CD14-positive monocyte (primary cell): Measurements from ENCODE around the gene FAF1. TPM values are rescaled to one million over a fixed set of nuclear protein-coding genes. Genes with fewer than 3 reads are reported as not detected.

Experiments
- DNase-seq, 3 donors: peaks; one replicate each; pipeline ENCODE4 v3.0.0-alpha.2; 2011 to 2022
- H2AFZ ChIP-seq: 2 replicates; pipeline ENCODE4 v1.6.0; 2012; ENCODE audit warnings: mild to moderate bottlenecking, low read depth, low read length, inconsistent platforms; ENCODE audit not compliant: insufficient read depth, poor library complexity, severe bottlenecking
- H3K27ac ChIP-seq, 2 donors: 1 replicate in 1 of 2; 2 replicates in 1 of 2; pipeline ENCODE4 v1.5.1; 2012 to 2013; ENCODE audit warnings: low read length in 2 of 2, control low read depth in 1 of 2, inconsistent platforms in 1 of 2, low read depth in 1 of 2, mild to moderate bottlenecking in 1 of 2
- H3K27me3 ChIP-seq, 2 donors: one replicate each; pipeline versions ENCODE4 v1.6.0 to v1.6.1; 2011 to 2013; ENCODE audit warnings: low read length in 2 of 2; ENCODE audit not compliant: control insufficient read depth in 2 of 2, insufficient read depth in 2 of 2
- H3K36me3 ChIP-seq, 2 donors: replicated peaks in 1 of 2; 1 replicate in 1 of 2; 2 replicates in 1 of 2; pipeline versions ENCODE4 v1.5.1 to v1.6.1; 2012 to 2013; ENCODE audit warnings: low read length in 2 of 2, control low read depth in 1 of 2, inconsistent platforms in 1 of 2, mild to moderate bottlenecking in 1 of 2; ENCODE audit not compliant: insufficient read depth in 2 of 2, control insufficient read depth in 1 of 2
- H3K4me1 ChIP-seq, 2 donors: 1 replicate in 1 of 2; 2 replicates in 1 of 2; pipeline versions ENCODE4 v1.5.1 to v1.6.1; 2012 to 2013; ENCODE audit warnings: low read length in 2 of 2, control low read depth in 1 of 2, inconsistent platforms in 1 of 2, mild to moderate bottlenecking in 1 of 2, moderate library complexity in 1 of 2; ENCODE audit not compliant: insufficient read depth in 2 of 2, control insufficient read depth in 1 of 2
- H3K4me2 ChIP-seq: replicated peaks from 2 replicates; pipeline ENCODE3; 2012; ENCODE audit warnings: low read length, moderate library complexity, mild to moderate bottlenecking; ENCODE audit not compliant: poor library complexity, severe bottlenecking; ENCODE audit errors: extremely low read depth
- H3K4me3 ChIP-seq, 3 experiments: fragments of 200-600 bp in 1 of 3; sonication (generic) in 1 of 3; replicated peaks in 1 of 3; 1 replicate in 2 of 3; 2 replicates in 1 of 3; pipeline ENCODE4 v1.5.1; 2011 to 2013; ENCODE audit warnings: low read length in 3 of 3, mild to moderate bottlenecking in 3 of 3, control low read depth in 2 of 3, low read depth in 2 of 3, inconsistent platforms in 1 of 3, moderate library complexity in 1 of 3
- H3K79me2 ChIP-seq: 2 replicates; pipeline ENCODE4 v1.6.0; 2012; ENCODE audit warnings: mild to moderate bottlenecking, control low read depth, inconsistent platforms, low read length, moderate library complexity; ENCODE audit not compliant: insufficient read depth
- H3K9ac ChIP-seq: 2 replicates; pipeline ENCODE4 v1.6.0; 2017; ENCODE audit warnings: low read length, mild to moderate bottlenecking; ENCODE audit not compliant: insufficient read depth, poor library complexity, severe bottlenecking
- H3K9me3 ChIP-seq, 2 donors: replicated peaks in 1 of 2; 1 replicate in 1 of 2; 2 replicates in 1 of 2; pipeline versions ENCODE4 v1.5.1 to v1.6.1; 2012 to 2013; ENCODE audit warnings: low read length in 2 of 2, control low read depth in 1 of 2; ENCODE audit not compliant: control insufficient read depth in 1 of 2, insufficient read depth in 1 of 2
- H4K20me1 ChIP-seq: 2 replicates; pipeline ENCODE4 v1.6.0; 2012; ENCODE audit warnings: mild to moderate bottlenecking, low read length, control low read depth, moderate library complexity; ENCODE audit not compliant: insufficient read depth
- H3K27ac Mint-ChIP-seq, 7 donors: one replicate each; pipeline ENCODE4 v1.8.0; 2020; ENCODE audit warnings: mild to moderate bottlenecking in 7 of 7, mixed read lengths in 7 of 7, moderate library complexity in 6 of 7, inconsistent platforms in 2 of 7
- H3K27me3 Mint-ChIP-seq, 3 donors: one replicate each; pipeline ENCODE4 v1.8.0; 2021 to 2022; ENCODE audit warnings: low read depth in 3 of 3, mild to moderate bottlenecking in 3 of 3, mixed read lengths in 3 of 3, moderate library complexity in 3 of 3, inconsistent platforms in 1 of 3
- H3K36me3 Mint-ChIP-seq, 2 donors: one replicate each; pipeline ENCODE4 v1.8.0; 2020; ENCODE audit warnings: mixed read lengths in 2 of 2, inconsistent platforms in 1 of 2, mild to moderate bottlenecking in 1 of 2
- H3K4me1 Mint-ChIP-seq: one replicate; pipeline ENCODE4 v1.8.0; 2020; ENCODE audit warnings: mild to moderate bottlenecking, mixed read lengths
- H3K4me3 Mint-ChIP-seq, 2 donors: one replicate each; pipeline ENCODE4 v1.8.0; 2020; ENCODE audit warnings: mild to moderate bottlenecking in 2 of 2, mixed read lengths in 2 of 2, moderate library complexity in 1 of 2
- H3K9me3 Mint-ChIP-seq, 7 donors: one replicate each; pipeline ENCODE4 v1.8.0; 2020 to 2022; ENCODE audit warnings: mixed read lengths in 7 of 7, mild to moderate bottlenecking in 6 of 7, moderate library complexity in 6 of 7, inconsistent platforms in 2 of 7
- WGBS: methylation state at CpG from one replicate; pipeline ENCODE4 v1.1.5; 2013; ENCODE audit warnings: missing lambda C conversion rate; ENCODE audit not compliant: insufficient coverage; 5-methylcytosine and 5-hydroxymethylcytosine counted together
- intact Hi-C, 2 donors: fragments of 100-400 bp; cut with micrococcal nuclease; formaldehyde crosslinking; loops; one replicate each; pipeline versions ENCODE4 v1.15.0 to v1.15.1; 2023
- polyA plus RNA-seq, 3 donors: library from polyadenylated mRNA; depleted of rRNA in 1 of 3; unstranded in 2 of 3; stranded (reverse) in 1 of 3; fragments of 300-500 nt in 2 of 3; fragments of >200 nt in 1 of 3; fragmentation: Illumina TruSeq in 2 of 3; gene quantifications; 1 replicate in 2 of 3; 2 replicates in 1 of 3; pipeline ENCODE4 v1.2.3, GENCODE V29; 2012 to 2021
- TF ChIP-seq, protein P1 (sequence below): fragments of 200-600 bp; IDR thresholded peaks from one replicate; pipeline ENCODE4 v1.8.0; 2022; ENCODE audit warnings: antibody characterized with exemption, mild to moderate bottlenecking

FAF1 gene
- polyA plus RNA-seq, 3 donors: 11.4 to 29.6 (median 16.9) TPM

DNA sequence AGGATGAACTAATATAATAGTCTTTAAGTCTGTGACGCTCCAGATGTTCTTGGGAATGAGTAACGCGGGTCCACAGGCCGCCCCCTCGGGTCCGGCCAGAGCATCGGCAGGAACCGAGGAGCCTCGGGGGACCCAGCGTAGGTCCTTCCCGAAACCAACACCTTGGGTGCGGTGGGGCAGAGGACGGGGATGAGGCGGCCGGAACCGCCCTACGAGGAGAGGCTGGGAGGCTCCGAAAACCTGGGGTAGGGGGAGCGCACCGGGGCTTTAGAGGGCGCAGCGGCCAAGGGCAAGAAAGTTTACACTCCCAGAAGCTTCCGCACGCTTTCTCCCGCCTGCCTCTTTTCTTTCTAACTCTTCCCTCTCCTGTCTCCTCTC, 543.9 kb downstream of the FAF1 start:
- WGBS: 5% methylated on average over 20 of the region's 25 CpGs
- Histone ChIP-seq H2AFZ (no peak overlapping the region), H4K20me1 (no peaks in the 10 kb centered on the region), H3K36me3 (no peaks in the 10 kb centered on the region), H3K4me1 (peaks cover 2 to 5% of the 10 kb centered on the region in 2 donors), H3K27me3 (peaks cover 83 to 86% of the 10 kb centered on the region in 2 donors), H3K9ac (no peak overlapping the region), H3K4me2 (no peak overlapping the region), H3K9me3 (peaks cover 0 to 39% of the 10 kb centered on the region in 2 donors), H3K4me3 (no peak overlapping the region), H3K79me2 (no peaks in the 10 kb centered on the region), H3K27ac (no peak overlapping the region)
- H3K27me3 Mint-ChIP-seq: peaks cover 78 to 91% (median 83%) of the 10 kb centered on the region in 3 donors
- intact Hi-C loops: no loop called here
- peaks cover 3% of the 10 kb centered on the region in 2 donors for H3K36me3 Mint-ChIP-seq
- DNase-seq: no peak
- H3K9me3 Mint-ChIP-seq: peaks cover 0 to 33% (median 17%) of the 10 kb centered on the region in 7 donors
- peaks cover 20% of the 10 kb centered on the region for H3K4me1 Mint-ChIP-seq
- H3K4me3 Mint-ChIP-seq: peak overlapping the region in 1 of 2 donors; percentile 83
- H3K27ac Mint-ChIP-seq: no peak overlapping the region
- TF ChIP-seq, protein P1, sequence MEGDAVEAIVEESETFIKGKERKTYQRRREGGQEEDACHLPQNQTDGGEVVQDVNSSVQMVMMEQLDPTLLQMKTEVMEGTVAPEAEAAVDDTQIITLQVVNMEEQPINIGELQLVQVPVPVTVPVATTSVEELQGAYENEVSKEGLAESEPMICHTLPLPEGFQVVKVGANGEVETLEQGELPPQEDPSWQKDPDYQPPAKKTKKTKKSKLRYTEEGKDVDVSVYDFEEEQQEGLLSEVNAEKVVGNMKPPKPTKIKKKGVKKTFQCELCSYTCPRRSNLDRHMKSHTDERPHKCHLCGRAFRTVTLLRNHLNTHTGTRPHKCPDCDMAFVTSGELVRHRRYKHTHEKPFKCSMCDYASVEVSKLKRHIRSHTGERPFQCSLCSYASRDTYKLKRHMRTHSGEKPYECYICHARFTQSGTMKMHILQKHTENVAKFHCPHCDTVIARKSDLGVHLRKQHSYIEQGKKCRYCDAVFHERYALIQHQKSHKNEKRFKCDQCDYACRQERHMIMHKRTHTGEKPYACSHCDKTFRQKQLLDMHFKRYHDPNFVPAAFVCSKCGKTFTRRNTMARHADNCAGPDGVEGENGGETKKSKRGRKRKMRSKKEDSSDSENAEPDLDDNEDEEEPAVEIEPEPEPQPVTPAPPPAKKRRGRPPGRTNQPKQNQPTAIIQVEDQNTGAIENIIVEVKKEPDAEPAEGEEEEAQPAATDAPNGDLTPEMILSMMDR: no peak

DNA sequence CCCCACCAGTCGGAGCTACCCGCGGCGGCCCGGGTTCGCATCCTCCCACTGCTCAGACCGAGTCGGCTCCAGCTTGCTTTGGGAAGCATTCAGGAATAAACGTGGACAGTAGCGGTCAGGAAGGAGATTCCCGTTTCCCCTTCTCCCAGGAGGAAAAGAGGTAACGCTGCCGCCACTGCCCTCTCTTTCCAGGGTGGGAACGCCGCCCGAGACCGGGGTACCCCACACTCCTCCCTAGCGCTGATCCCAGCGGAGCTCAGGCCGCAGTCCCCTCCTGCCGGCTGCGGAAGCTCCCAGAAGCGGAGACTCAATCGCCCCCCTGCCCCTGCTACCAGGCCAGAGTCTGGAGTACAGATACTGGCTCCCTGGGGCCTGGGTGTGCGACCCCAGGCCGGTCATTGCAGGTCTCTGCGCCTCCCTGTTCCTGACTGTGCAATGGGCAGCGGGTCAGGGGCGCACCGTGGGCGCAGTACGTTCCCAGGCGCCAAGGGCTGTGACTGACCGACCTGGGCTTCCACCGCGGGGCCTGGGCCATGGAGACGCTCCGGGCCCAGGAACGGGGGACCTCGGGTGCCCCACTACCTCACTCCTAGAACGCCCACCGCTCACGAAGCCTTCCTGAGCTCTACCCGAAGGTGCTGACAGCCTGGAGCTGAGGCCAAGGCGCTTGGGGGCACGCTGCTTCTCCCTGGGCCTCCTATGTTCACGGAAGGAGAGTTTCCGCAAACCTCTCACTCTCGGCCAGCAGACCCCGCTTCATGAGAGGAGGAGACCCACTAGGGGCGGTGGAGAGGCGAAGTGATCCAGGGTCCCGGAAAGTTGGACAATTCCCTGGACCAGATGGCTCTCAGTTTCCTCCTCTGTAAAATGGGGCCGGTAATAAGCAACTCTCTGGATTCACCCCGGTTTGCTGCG, 544.6 kb downstream of the FAF1 start:
- peak overlapping the region in 1 of 2 donors; percentile 83 for H3K4me3 Mint-ChIP-seq
- TF ChIP-seq, protein P1: no peak
- no peak overlapping the region for H3K4me3 ChIP-seq
- no peak overlapping the region for H3K27ac Mint-ChIP-seq
- H3K9ac ChIP-seq: no peak overlapping the region
- no peak for DNase-seq
- H4K20me1 ChIP-seq: no peaks in the 10 kb centered on the region
- no peaks in the 10 kb centered on the region for H3K36me3 ChIP-seq
- no peak overlapping the region for H2AFZ ChIP-seq
- H3K36me3 Mint-ChIP-seq: peaks cover 3% of the 10 kb centered on the region in 2 donors
- H3K9me3 ChIP-seq: peaks cover 0 to 39% of the 10 kb centered on the region in 2 donors
- peaks cover 2 to 5% of the 10 kb centered on the region in 2 donors for H3K4me1 ChIP-seq
- intact Hi-C loops: no loop called here
- peaks cover 0 to 37% (median 17%) of the 10 kb centered on the region in 7 donors for H3K9me3 Mint-ChIP-seq
- H3K4me2 ChIP-seq: no peak overlapping the region
- H3K27me3 ChIP-seq: peaks cover 83 to 87% of the 10 kb centered on the region in 2 donors
- H3K4me1 Mint-ChIP-seq: peaks cover 18% of the 10 kb centered on the region
- H3K27ac ChIP-seq: no peak overlapping the region
- no peaks in the 10 kb centered on the region for H3K79me2 ChIP-seq
- WGBS: 5% methylated on average over 47 of the region's 56 CpGs
- H3K27me3 Mint-ChIP-seq: peaks cover 75 to 86% (median 83%) of the 10 kb centered on the region in 3 donors
